HG03432 (cell line): Measurements from ENCODE around the gene PIWIL4.

Experiments used
- ATAC-seq: cut with Tn5 transposase; IDR thresholded peaks from one replicate; pipeline ENCODE4 v1.9.1; 2021; ENCODE audit warnings: mild to moderate bottlenecking, moderate library complexity; ENCODE audit not compliant: unreplicated experiment

Gene PIWIL4

DNA sequence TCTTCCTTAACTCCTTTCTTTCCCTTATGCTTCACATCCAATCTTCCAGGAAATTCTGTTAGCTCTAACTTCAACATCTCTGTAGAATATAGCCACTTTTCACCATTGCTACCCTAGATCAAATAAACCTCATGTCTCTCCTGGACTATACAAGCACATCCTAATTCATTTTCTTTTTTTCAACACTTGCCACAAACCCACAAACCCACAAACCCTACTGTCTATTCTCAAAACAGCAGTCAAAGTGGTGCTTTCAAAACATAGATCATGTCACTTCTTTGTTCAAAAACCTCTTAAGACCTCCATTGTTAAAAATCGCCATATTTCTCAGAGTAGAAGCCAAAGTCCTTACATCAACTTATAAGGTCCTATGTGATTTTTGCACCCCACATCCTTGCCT lies 94.3 kb downstream of the PIWIL4 start:
- ATAC-seq: no peak

GRCh38 chr11:94662065-94662779 lies 95.1 kb downstream of the PIWIL4 start:
- no peak for ATAC-seq

- ATAC-seq: no peak
These were observed 95.8 kb downstream of the PIWIL4 start for GRCh38 chr11:94662846-94663390.

- no peak for ATAC-seq
These were observed 97.2 kb downstream of the PIWIL4 start for GRCh38 chr11:94664346-94664745.

DNA sequence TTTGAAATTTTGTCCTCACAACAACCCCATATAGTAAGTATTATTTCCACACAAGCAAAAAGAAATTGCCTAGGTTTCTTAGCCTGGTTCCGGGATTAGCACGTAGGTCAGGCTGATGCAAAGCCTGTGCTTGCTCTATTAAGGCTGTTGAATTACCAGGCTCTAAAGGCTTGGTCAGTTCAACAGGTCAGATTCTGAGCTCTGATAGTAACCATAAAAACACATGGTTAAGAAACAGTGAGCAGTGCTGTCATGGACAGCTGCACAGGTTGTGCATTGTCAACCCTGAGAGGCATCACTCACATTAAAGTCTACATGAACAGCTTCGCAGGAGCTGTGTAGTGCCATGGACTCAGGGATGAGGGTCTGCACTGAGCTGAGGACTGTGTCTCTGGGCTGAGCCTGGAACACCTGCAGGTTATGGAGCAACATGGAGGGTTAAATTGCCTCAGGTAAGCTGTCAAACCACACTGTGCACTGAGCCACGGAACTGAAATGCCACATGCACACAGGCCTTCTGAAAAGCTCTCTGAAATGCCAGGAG lies 98.0 kb downstream of the PIWIL4 start:
- ATAC-seq: no peak

DNA sequence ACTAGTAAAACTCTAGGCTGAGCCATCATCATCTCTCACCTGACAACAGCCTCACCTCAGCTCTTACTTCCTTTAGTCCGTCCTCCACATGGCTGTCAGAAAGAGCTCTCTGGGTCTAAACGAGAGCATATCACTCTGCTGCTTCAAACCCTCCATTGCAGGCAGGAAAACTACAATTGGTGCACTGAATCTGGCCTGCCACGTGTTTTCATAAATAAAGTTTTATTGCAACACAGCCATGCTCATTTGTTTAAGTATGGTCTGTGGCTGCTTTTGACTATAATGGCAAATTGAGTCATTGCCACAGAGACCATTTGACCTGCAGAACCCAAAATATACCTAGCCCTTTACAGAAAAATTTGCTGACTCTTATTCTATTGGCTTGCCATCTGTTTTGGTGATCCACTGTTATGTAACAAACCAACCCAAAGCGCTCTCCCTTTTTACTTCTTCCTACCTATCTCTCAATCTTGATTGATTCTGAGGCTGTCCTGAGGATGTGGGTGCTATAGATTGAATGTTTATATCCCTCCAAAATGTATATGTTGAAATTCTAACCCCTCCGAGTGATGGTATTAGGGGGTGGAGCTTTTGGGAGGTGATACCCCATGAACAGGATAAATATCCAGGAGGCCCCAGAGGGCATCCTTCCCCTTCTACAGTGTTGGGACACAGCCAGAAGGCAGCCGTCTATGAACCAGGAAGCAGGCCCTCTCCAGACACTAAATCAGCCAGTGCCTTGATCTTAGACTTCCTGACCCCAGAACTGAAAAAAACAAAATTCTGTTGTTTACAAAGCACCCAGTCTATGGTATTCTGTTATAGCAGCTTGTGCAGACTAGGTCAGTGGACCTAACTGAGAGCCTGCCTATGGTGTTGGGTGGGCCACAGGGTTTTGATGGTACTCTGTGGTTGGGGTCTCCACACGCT lies 99.9 kb downstream of the PIWIL4 start:
- ATAC-seq: no peak

DNA sequence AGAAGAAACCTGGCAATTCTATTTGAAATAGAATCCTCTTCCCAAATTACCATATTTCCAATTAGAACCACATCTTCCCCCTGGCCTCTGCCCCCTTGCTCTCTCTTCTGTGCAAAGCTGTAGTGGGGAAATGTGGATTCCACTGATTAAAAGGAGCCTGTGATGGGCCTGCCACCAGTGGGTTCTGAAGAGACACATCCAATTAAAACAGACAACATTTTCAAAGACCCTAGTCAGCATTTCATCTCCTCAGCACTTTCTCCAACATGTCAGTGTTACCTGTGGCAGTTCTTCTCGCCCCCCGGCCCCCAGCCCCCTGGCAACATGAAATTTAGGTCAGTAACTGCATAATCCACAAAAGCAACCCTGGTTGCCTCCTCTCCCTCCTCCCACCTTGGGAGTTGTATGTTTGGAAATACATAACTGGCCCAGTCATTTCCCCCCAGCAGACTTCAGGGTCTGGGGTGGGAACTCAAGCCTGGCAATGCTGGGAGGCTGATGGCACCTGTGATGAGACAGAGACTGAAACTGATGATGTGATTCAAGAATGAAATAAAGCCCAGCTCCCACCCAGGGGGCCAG lies 101.1 kb downstream of the PIWIL4 start:
- no peak for ATAC-seq

GRCh38 chr11:94669023-94669422 lies 101.9 kb downstream of the PIWIL4 start:
- ATAC-seq: no peak
